Heart right ventricle (tissue), 16 donors: ENCODE data around the gene ZHX3. TPM values are rescaled to one million over a fixed set of nuclear protein-coding genes. Genes with fewer than 3 reads are reported as not detected.

Experiments
- ATAC-seq, 8 donors: fragments of 200-7000 bp; cut with Tn5 transposase; one replicate each; pipeline ENCODE4 v1.9.1; 2020; ENCODE audit warnings: mild to moderate bottlenecking in 8 of 8, moderate library complexity in 8 of 8, moderate number of reproducible peaks in 1 of 8
- DNase-seq, 2 donors: peaks; one replicate each; pipeline ENCODE4 v3.0.0-alpha.2; 2020
- H3K27ac ChIP-seq, 10 donors: fragments of 200-600 bp; sonication (generic) in 2 of 10; one replicate each; pipeline versions ENCODE4 v1.5.0 to v1.8.0; 2020 to 2022; ENCODE audit warnings: mild to moderate bottlenecking in 3 of 10
- H3K27me3 ChIP-seq, 7 donors: fragments of 200-600 bp; one replicate each; pipeline ENCODE4 v1.8.0; 2021 to 2022; ENCODE audit warnings: mild to moderate bottlenecking in 2 of 7
- H3K36me3 ChIP-seq, 9 donors: fragments of 200-600 bp; sonication (generic) in 1 of 9; one replicate each; pipeline versions ENCODE4 v1.5.0 to v1.8.0; 2020 to 2022; ENCODE audit warnings: mild to moderate bottlenecking in 2 of 9
- H3K4me1 ChIP-seq, 9 donors: fragments of 200-600 bp; sonication (generic) in 1 of 9; one replicate each; pipeline versions ENCODE4 v1.5.0 to v1.8.0; 2020 to 2022; ENCODE audit warnings: mild to moderate bottlenecking in 4 of 9
- H3K4me3 ChIP-seq, 10 donors: fragments of 200-600 bp; sonication (generic) in 2 of 10; one replicate each; pipeline versions ENCODE4 v1.5.0 to v1.8.0; 2020 to 2022; ENCODE audit warnings: mild to moderate bottlenecking in 7 of 10, moderate library complexity in 2 of 10
- H3K9me3 ChIP-seq, 11 donors: fragments of 200-600 bp in 10 of 11; sonication (generic) in 2 of 11; one replicate each; pipeline versions ENCODE4 v1.5.0 to v1.8.0; 2013 to 2022; ENCODE audit warnings: mild to moderate bottlenecking in 2 of 11, control low read depth in 1 of 11, moderate library complexity in 1 of 11
- WGBS, 2 donors: extraction: QIAGEN DNeasy Blood & Tissue Kit; methylation state at CpG; one replicate each; pipeline ENCODE4 v1.1.7; 2013; ENCODE audit warnings: inconsistent platforms in 1 of 2; 5-methylcytosine and 5-hydroxymethylcytosine counted together
- intact Hi-C, 10 donors: fragments of 100-400 bp; cut with DNase I; formaldehyde crosslinking; loops; one replicate each; pipeline versions ENCODE4 v1.11.1 to v1.14.2; 2022
- polyA plus RNA-seq, 2 donors: library from polyadenylated mRNA; stranded (reverse); fragments of 200-250 nt; gene quantifications; one replicate each; pipeline ENCODE4 v1.2.3, GENCODE V29; 2013
- total RNA-seq, 10 donors: library from RNA; stranded (reverse); fragmentation: NEBNext Ultra II Directional in 3 of 10; extraction: Animal tissue kit (Norgen Biotek cat#: 25700) in 3 of 10; gene quantifications; one replicate each; pipeline versions ENCODE4 v1.2.1 to v1.2.4, GENCODE V29; 2021 to 2023
- TF ChIP-seq, protein P1 (sequence below), 9 donors: fragments of 200-600 bp; sonication (generic) in 2 of 9; IDR thresholded peaks; one replicate each; pipeline versions ENCODE4 v1.5.0 to v1.8.0; 2021 to 2022; ENCODE audit warnings: antibody characterized with exemption in 9 of 9, mild to moderate bottlenecking in 5 of 9, moderate library complexity in 1 of 9
- donor health status: Arrhythmogenic right ventricular cardiomyopathy.
- donor health status: ischemic (EF 13 %, LVEDD 7.1; RV severe dilation, severe dysfunction).
- donor health status: healthy with polysubstance abuse.
- donor health status: DM: no; HTN: yes; CAD: no.
- donor health status: DM: no; HTN: no; CAD: no.
- donor health status: ischemic (EF 25% LVEDD 6.9; RV normal size, moderate dysfunction).
- donor health status: ischemic (EF 25% LVEDD 5.7; RV mildly dilated, moderate dysfunction).
- donor health status: healthy.
- donor health status: DM: yes; HTN: yes; CAD: no.
- donor health status: Ischemic cardiomyopathy.
- donor health status: ischemic (EF 35%, LVEDD 5.7; RV mildly dilated, moderate dysfunction).
- donor health status: nonischemic (EF 11% LVEDD 7.7; RV severe dilation, severe dysfunction).
- donor health status: DM: yes; HTN: yes; CAD: no.
- donor health status: PGD.
- donor health status: ischemic (EF 29% LVEDD 5.4; RV normal size, mild dysfunction).
- donor health status: nonischemic (EF 23%, LVEDD 6.1; RV moderate dilation, normal function).

ZHX3 gene
- total and polyA plus RNA-seq, 12 donors, result 6.5 to 51.8 (median 30.4) TPM

DNA sequence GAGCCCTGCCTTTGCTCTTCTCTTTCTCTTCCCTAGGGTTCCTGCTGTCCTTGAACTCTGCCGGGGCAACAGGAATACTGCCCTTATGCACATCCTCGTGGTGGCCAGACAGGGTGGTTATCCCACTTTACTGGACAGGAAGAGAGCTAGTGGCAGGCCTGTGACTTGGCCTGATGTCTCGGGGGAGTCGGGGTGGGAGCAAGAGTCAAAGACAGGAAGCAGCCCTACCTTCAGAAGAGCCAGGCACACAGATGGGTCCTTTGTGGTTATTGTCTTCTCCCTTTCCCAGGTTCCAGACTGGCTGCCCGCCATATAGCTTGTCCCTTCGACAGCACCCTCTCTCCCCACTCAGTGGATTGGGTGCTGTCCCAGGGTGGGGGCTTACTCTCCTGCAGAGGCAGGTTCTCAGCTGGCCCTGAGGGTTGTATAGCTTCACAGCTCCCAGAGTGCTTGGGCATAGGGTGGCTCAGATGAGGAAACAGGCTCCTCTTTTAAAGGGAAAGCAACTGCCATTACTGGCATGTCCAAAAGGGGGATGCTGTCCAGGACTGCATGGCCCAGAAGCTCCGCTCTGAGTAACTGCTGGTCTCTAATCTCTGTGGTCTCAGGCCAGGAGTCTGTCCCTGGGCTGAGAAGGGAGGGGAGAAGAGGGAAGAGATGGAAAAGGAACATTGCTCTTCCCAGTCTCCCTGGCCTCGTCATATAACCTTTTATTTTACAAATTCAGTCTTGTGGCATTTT, 162.9 kb downstream of the ZHX3 start:
- WGBS, 2 donors, result 43 to 49% methylated on average over 8 of the region's 8 CpGs
- H3K4me3 ChIP-seq, result no peak overlapping the region
- no peaks in the 10 kb centered on the region for H3K9me3 ChIP-seq
- DNase-seq, result peak; percentile 50 to 55
- intact Hi-C loops, result no loop called here
- H3K4me1 ChIP-seq, result peaks cover 46 to 100% (median 99%) of the 10 kb centered on the region in 9 donors
- peaks cover 0 to 7% (median under 1%) of the 10 kb centered on the region in 9 donors for H3K36me3 ChIP-seq
- TF ChIP-seq, protein P1, sequence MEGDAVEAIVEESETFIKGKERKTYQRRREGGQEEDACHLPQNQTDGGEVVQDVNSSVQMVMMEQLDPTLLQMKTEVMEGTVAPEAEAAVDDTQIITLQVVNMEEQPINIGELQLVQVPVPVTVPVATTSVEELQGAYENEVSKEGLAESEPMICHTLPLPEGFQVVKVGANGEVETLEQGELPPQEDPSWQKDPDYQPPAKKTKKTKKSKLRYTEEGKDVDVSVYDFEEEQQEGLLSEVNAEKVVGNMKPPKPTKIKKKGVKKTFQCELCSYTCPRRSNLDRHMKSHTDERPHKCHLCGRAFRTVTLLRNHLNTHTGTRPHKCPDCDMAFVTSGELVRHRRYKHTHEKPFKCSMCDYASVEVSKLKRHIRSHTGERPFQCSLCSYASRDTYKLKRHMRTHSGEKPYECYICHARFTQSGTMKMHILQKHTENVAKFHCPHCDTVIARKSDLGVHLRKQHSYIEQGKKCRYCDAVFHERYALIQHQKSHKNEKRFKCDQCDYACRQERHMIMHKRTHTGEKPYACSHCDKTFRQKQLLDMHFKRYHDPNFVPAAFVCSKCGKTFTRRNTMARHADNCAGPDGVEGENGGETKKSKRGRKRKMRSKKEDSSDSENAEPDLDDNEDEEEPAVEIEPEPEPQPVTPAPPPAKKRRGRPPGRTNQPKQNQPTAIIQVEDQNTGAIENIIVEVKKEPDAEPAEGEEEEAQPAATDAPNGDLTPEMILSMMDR (IDR thresholded peaks at IDR 0.05), result peak in 3 of 9 donors; percentile 17 to 28 (median 25)
- peak overlapping the region; percentile 2 to 100 (median 64) for H3K27ac ChIP-seq
- ATAC-seq, result peak; percentile 43 to 75 (median 60)
- no peaks in the 10 kb centered on the region for H3K27me3 ChIP-seq

DNA sequence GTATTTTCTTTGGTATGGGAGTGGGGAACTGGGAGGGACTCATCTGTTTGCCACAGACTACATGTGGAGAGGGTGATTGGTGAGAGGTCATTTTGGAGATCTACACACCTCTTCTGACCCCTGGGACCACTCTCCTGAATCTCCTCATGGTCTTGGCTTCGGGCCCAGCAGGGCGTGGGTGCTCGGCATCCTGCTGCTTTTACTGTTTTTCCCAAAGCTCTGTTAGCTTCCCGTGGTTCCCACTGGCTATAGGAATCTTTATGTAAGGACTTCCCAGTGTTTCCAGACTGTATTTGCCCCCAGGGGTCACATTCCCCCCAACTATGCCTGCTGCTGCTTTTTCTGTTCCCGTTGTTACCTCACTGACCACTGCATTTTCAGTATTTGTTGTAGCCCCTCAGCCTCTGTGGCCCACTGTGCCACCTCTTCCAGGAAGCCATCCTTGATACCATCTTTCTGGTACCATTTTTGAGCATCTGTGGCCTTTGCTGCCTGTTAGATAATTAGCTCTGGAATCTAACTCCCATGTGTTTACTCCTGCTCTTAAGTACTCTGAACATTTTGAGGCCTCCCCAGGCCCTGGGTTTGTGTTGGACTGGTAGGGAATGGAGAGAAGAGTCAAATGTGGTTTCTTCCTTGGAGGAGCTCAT, 165.3 kb downstream of the ZHX3 start:
- Histone ChIP-seq H3K4me3 (no peak overlapping the region), H3K36me3 (peaks cover 0 to 4% (median 0%) of the 10 kb centered on the region in 9 donors), H3K27ac (peak overlapping the region; percentile 7 to 100 (median 75)), H3K9me3 (no peaks in the 10 kb centered on the region), H3K4me1 (peaks cover 37 to 100% (median 99%) of the 10 kb centered on the region in 9 donors), H3K27me3 (no peaks in the 10 kb centered on the region)
- WGBS, 2 donors, result 39 to 41% methylated on average over 5 of the region's 5 CpGs
- TF ChIP-seq, protein P1 (IDR thresholded peaks at IDR 0.05), result no peak
- DNase-seq (no peak), ATAC-seq (no peak)
- intact Hi-C loops, result no loop called here

DNA sequence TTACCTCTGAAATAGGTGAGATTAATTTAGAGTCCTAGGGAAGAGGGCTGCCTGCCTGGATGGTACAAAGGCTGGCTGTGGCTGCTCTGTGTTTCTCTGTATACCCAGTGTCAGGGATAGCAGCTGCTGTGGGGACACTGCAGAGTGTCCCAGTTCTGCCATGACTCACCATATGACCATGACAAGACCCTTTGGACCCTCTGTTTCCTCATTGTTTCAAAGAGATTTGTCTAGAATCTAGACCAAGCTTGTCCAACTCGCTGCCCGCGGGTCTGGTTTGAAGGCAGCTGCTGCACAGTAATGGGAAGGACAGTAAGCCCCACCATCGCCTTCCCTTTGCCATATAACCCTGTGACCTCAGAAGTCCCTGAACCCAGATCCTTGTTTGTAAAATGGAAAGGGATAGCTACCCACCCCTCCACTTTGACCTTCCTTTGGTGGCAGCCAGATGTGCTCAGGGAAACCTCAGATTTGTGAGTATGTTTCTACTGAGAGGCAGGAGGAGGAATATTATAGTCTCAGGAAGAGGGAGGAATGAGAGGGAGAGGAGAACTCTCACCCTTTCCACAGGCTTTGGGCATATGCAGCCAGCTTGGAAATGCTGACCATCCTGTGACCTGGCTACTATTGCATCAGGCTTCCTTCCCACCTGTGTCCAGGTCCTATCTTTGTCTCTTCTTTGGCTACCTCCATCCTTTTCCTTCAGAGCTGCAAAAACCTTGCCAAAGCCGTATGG, 166.2 kb downstream of the ZHX3 start:
- WGBS, 2 donors, result 79 to 83% methylated on average over 5 of the region's 5 CpGs
- peaks cover 0 to 4% (median 0%) of the 10 kb centered on the region in 9 donors for H3K36me3 ChIP-seq
- ATAC-seq (no peak), DNase-seq (no peak)
- H3K4me1 ChIP-seq, result peaks cover 36 to 100% (median 99%) of the 10 kb centered on the region in 9 donors
- no peak overlapping the region for H3K4me3 ChIP-seq
- H3K9me3 ChIP-seq, result no peaks in the 10 kb centered on the region
- TF ChIP-seq, protein P1 (IDR thresholded peaks at IDR 0.05), result no peak
- peak overlapping the region; percentile 12 to 100 (median 75) for H3K27ac ChIP-seq
- intact Hi-C loops, result no loop called here
- no peaks in the 10 kb centered on the region for H3K27me3 ChIP-seq

DNA sequence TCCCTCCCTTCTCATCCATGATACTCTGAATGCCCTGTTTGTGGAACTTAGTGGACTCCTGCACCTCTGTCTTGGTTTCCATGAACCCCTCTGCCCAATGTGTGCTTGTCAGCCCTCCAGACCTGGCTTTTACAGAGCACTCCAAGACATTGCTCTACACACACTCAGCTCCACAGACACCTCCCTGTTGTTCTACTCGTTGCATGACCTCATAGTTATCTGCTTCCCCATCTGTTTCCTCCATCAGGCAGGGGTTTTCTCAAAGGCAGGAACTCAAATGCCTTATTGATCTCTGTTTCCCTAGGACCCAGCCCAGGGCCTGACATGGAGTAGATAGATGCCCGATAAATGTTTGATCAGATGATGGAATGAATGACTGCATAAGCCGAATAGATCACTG, 166.9 kb downstream of the ZHX3 start:
- Histone ChIP-seq H3K9me3 (no peaks in the 10 kb centered on the region), H3K36me3 (peaks cover 0 to 4% (median 0%) of the 10 kb centered on the region in 9 donors), H3K27me3 (no peaks in the 10 kb centered on the region), H3K27ac (peak overlapping the region; percentile 7 to 100 (median 80)), H3K4me3 (no peak overlapping the region), H3K4me1 (peaks cover 34 to 100% (median 99%) of the 10 kb centered on the region in 9 donors)
- DNase-seq (peak in 1 of 2 donors; percentile 49), ATAC-seq (peak in 5 of 8 donors; percentile 29 to 51 (median 41))
- TF ChIP-seq, protein P1 (IDR thresholded peaks at IDR 0.05), result no peak
- intact Hi-C loops, result no loop called here
- WGBS, 2 donors, result 44 to 54% methylated on average over 3 of the region's 3 CpGs
